Measurements from ENCODE around the gene RAMP1.
A peak's percentile ranks its signal among the peaks of the same experiment; 100 is the strongest.

Gene RAMP1

GRCh38 chr2:237894396-237894979, 35.1 kb downstream of the RAMP1 start:
- DNase-seq (ENCODE audit: low read depth in 2 of 3, low spot score in 1 of 3): no peak

DNA sequence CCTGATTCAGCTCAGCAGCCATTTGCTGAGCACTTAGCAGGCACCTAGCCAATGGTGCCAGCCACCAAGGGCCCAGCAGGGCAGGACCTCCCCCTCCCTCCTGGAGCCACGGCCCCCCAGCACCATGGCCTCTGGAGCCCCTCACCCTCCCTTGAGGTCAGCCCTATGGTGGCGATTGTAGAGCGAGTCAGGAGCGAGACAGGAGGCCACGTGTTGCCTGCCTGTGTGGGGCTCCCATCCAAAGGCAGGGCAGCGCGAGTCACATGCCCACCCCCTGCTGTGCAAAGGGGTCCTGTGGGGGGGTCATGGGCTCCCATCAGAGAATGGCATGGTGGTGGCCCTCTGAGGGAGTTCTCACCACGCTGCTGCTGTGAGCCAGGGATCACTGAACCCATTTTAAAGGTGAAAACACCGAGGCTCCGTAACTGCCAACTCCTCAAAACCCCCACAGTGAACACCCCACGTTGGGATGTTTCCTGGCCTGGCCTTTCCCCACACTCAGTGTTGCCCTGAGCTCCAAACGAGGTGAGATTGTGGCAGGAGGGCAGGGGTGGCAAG, 35.6 kb downstream of the RAMP1 start:
- no peak for DNase-seq (ENCODE audit: low read depth in 2 of 3, low spot score in 1 of 3)

GRCh38 chr2:237895544-237896506, 36.4 kb downstream of the RAMP1 start:
- no peak for DNase-seq (ENCODE audit: low read depth in 2 of 3, low spot score in 1 of 3)

- DNase-seq (ENCODE audit: low read depth in 2 of 3, low spot score in 1 of 3): no peak
These were observed 37.1 kb downstream of the RAMP1 start for GRCh38 chr2:237896507-237896892.

DNA sequence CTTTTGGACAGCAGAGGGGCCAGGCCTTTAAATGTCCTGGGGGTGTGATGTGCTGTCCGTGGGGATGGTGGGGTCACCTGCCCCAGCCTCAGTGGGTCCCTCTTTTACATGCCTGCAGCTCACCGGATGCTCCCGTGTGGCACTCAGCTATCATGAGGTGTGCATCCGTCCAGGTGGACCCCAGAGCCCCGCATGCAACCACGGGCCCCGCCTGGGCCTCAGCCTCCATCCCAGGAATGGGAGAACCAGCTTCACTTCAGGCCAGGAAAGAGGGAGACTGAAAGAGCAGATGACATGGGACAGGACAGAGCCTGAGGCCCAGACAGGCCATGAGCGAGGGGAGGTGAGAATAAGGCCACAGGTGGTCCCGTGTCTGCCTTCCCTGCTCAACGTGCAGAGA, 37.5 kb downstream of the RAMP1 start:
- no peak for DNase-seq (ENCODE audit: low read depth in 2 of 3, low spot score in 1 of 3)

- DNase-seq (ENCODE audit: low read depth in 2 of 3, low spot score in 1 of 3): no peak
These were observed 38.6 kb downstream of the RAMP1 start for GRCh38 chr2:237898057-237898414.

DNA sequence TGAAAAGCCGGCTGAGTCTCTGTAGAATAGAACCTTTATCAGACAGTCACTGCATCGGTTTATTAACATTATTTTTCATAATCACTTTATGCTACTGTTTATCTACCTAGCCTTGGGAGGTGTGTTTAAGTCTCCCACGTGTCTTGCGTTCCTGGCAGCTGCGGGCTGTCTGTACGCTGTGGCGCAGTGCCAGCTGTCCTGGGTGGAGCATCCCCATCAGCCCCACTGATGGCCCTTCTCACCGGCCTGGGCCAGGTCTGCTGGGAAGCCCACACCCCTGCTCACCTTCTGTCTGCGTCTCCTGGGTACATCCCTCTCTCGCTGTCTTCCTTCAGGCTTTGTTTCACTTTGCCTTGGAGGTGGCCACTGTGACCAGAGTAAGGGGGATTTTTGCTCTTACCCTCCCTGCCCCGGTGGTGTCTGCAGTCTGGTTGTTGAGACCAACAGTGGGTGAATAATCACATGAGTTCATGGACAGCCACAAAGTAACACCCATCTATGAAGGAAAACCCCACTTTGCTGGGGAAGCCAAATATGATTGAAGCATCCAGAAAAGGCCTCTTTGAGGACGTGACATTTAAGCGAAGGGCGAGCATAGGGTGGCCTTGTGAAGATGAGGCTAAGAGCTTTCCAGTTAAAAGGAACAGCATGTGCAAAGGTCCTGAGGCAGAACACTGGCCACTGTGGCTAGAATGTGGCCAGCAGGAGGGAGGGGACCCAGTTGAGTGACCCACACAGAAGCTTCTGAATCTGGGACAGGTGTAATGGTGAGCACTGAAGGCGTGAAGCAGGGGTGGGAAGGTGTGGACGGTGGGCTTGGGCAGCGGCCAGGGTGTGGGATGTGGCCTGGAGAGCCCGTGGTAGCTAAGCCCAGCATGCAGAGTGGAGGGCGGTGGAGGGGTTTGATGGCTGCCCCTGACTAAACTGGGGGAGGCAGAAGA, 41.7 kb downstream of the RAMP1 start:
- DNase-seq (ENCODE audit: low read depth in 2 of 3, low spot score in 1 of 3): no peak

DNA sequence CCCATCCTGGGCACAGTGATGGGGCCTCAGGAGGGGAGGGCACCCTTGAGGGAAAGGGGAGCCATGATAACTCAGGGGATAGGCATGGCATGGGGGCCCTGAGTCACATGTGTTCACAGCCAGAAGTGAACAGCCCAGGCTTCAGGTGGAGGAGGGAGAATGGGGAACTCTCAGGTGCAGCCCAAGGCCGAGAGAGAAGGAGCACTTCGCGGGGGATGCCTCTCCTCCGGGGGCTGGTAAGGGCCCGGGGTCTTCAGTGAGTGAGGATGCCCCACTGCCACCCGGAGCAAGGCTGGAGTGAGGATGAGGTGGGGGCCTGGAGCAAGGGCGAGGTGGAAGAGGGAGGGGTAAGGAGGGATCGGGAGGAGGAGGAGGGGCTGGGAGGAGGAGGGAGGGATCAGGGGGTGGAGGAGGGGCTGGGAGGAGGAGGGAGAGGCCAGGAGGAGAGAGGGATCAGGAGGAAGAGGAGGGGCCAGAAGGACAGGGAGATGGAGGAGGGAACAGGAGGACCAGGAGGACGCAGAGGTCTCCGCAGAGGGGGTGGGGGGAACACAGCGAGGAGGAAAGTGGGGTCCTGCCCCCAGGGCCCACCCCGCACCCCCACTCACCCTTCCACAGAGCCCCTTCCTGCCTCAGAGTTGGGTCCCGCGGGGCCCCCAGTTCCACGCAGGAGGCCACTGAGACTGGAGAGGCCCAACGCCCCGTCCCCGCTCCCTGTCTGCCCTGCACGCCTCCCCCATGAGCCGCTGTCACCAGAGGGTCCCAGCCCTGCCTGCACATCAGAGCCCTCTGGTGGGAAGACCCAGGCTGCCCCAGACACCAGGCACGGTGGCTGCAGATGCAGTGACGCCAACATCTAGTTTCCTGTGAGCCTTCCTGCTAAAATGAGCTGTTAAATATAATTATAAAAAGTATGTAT, 42.8 kb downstream of the RAMP1 start:
- DNase-seq (ENCODE audit: low read depth in 2 of 3, low spot score in 1 of 3): no peak

GRCh38 chr2:237904831-237905599, 45.6 kb downstream of the RAMP1 start:
- DNase-seq (ENCODE audit: low read depth in 2 of 3, low spot score in 1 of 3): peak in 1 of 3 donors; percentile 15

DNA sequence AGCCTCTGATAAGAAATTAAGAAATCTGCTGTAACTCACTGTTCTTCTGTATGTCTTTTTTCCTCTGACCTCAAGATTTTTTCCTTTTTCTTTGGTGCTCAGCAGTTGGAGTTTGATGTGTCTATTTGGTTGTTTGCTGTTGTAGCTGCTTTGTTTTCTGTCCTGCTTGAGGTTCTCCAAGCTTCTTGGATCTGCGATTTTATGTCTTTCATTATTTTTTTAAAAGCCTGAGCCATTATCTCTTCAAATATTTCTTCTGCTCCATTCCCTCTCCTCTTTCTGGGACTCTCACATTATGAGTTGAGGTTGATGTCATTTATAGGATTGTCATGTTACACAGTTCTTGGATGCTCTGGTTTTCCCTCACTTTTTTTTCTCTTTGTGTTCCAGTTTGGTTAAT, 47.7 kb downstream of the RAMP1 start:
- no peak for DNase-seq (ENCODE audit: low read depth in 2 of 3, low spot score in 1 of 3)

GRCh38 chr2:237909075-237909695, 49.8 kb downstream of the RAMP1 start:
- no peak for DNase-seq (ENCODE audit: low read depth in 2 of 3, low spot score in 1 of 3)

- DNase-seq (ENCODE audit: low read depth in 2 of 3, low spot score in 1 of 3): no peak
These were observed 50.5 kb downstream of the RAMP1 start for GRCh38 chr2:237909801-237910475.

GRCh38 chr2:237910576-237911362, 51.3 kb downstream of the RAMP1 start:
- DNase-seq (ENCODE audit: low read depth in 2 of 3, low spot score in 1 of 3): no peak

- DNase-seq (ENCODE audit: low read depth in 2 of 3, low spot score in 1 of 3): no peak
These were observed 52.1 kb downstream of the RAMP1 start for GRCh38 chr2:237911363-237912017.

DNA sequence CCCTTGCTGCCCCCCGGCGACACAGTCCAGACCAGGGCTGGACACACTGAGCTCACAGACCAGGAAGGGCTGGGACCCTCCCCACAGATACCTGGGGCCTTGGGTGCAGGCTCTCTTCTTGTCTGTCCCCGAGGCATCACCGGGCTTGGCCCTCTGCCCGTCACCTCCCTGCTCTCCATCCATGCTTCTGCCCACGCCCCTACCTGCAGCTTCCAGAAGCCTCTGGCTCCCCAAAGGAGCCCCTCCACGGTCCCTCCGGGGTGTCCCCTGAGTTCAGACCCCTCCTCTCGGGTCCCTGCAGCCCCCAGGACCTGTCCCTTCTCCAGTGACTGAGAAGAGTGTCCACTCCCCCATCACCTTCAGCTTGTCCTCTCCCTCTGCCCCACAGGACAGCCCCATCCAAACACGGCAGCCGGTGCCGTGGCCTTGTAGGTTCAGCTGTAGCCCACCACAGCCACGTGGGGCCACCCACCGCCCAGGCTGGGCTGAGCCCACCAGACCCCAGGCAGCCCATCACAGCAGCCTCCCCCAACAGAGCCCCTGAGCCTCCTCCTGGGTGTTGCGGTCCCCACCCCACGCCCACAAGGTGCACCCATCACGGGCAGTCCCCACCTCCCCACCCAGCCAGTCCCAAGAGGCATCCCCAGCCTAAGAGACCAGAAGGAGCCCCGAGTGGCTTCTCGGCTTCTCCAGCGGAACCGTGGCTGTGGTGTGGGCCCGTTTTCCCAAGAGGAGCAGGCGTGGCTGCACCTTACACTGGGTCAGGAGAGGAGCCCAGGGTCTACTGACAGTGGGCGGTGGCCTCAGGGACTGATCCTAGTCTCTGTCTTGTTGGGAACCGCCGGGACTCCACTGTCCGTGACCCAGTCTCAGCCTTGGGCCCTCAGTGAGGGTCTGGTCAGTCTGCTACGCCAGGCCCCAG, 53.1 kb downstream of the RAMP1 start:
- DNase-seq (ENCODE audit: low read depth in 2 of 3, low spot score in 1 of 3): no peak
